Pulmonary artery endothelial cell (primary cell): ENCODE results near the gene ANGPT4. TPM values are rescaled to one million over a fixed set of nuclear protein-coding genes. Genes with fewer than 3 reads are reported as not detected.
A peak's percentile ranks its signal among the peaks of the same experiment; 100 is the strongest.

ENCODE experiments used
- DNase-seq: peaks from one replicate; pipeline ENCODE4 v3.0.0-alpha.2; 2011; ENCODE audit warnings: low read depth, low spot score
- total RNA-seq: library from RNA; depleted of rRNA; stranded (reverse); fragments of >200 nt; gene quantifications from 2 replicates; pipeline ENCODE4 v1.2.3, GENCODE V29; 2014

Gene ANGPT4
- total RNA-seq, 1 donor from 2014 or later = not detected

DNA sequence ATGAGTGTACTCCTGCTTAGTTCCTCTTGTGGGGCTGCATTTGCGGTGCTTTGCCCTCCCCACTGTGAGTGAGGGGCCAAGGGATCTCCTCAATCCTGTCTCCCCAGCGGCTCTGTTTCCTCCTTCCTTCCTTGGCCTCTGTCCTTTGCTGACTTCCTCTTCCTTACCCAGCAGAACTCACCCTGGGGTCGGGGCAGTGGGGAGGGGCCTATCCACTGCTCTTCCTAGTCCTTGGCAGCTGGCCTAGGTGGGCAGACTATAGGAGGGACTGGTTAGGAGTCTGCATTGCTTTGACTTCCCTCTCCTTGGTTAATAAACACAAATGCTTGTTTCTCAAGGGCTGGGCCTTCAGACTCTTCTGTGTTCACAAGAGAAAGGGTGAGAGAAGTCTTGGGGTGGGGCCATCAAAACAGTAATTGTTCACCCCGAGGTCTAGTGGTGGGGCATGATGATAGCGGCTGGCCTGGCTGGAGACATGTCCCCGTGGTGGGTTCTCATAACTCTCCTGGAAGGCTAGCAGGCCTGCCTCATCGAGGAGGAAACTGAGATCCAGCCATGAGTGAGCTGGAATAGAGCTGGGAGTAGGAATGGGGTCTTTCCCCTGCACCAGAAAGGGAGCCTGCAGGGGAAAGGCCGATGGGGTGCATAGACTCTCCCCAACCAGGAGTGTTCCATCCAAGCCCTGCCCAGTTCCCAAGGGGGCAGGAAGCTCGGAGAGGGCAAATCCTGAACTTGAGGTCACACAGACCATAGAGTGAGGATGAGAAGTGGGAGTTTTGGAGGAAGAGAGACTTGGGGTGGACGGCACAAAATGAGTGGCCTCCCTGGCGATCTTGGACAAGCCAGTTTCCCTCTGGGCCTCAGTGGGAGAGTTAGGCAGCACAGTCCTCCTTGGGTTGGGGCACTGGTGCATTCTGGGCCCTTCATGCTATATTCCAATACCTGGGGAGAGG lies 69.9 kb downstream of the ANGPT4 start:
- DNase-seq = no peak

DNA sequence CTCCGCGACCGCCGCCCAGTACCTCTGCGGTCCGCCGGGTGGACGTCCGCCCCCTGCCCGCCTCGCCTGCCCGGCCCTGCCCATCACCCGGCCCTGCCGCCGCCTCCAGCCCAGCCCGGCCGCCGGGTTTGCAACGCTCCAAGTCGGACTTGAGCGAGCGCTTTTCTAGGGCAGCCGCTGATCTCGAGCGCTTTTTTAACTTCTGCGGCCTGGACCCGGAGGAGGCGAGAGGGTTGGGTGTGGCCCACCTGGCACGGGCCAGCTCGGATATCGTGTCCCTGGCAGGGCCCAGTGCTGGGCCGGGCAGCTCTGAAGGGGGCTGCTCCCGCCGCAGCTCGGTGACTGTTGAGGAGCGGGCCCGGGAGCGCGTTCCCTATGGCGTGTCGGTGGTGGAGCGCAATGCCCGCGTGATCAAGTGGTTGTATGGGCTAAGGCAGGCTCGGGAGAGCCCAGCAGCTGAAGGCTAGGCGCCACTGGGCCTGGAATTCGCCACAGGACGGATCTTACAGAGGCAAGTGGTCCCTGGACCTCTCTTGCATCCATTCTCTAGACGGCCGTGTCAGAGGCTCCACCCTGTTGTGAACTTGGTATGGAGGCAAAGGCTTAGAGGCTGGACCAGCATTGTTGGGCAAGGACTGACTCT lies 70.8 kb downstream of the ANGPT4 start:
- no peak for DNase-seq

DNA sequence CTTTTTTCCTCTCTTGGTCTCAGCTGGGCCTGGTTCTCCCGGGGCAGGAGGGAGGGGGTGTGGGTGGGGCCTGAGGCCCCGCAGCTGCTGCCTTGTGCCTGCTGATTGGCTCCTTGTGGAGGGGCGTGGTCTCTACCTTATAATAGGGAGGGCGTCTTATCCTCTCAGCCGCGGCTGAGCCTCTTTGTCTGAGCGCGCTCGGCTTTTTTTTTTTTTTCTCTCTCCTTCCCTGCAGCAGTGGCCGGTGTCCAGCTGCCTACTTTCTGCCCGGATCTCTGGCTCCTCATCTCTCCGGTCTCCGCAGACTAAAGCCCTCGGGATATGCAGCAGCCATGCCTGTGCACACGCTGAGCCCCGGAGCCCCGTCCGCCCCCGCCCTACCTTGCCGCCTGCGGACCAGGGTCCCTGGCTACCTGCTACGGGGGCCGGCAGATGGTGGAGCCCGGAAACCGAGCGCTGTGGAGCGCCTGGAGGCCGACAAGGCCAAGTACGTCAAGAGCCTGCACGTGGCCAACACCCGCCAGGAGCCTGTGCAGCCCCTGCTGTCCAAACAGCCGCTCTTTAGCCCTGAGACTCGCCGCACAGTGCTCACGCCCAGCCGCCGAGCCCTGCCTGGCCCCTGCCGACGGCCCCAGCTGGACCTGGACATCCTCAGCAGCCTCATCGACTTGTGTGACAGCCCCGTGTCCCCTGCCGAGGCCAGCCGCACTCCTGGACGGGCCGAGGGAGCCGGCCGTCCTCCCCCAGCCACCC lies 71.5 kb downstream of the ANGPT4 start:
- peak; percentile 71 for DNase-seq

DNA sequence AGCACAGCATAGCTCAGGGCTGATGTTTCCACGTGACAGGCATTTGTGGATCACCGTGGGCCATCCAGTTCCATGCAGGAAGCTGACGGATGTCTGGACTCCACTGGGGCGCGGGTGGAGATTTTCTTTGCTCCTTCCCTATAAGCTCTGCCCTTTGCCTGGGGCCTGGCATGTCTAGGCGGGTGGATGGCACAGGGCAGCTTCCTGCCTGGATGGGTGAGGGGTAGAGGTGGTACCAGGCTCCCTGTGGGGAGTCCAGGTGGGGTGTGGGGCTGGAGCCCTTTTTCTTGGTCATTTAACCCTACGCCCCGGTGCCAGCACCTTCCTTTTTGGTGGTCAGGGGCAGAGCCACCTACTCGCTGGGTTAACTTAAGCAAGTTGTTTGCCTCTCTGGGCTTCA lies 72.2 kb downstream of the ANGPT4 start:
- no peak for DNase-seq

DNA sequence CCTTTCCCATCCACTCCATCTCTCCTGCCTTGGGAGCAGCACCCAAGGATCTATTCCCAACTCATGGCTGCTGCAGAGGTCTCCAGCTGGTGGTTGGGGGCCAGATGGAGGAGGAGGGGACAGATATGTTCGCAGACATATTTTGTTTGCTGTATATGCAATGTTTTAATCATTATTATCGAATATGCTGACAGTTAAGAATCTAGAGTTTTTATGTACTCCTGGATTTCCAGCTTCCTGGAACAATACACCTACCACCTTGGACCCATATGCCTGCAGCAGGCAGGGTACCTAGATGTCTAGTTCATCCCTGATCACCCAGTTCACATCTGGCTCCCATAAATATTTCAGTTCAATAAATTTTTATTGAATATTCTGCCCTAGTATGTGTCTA lies 73.6 kb downstream of the ANGPT4 start:
- no peak for DNase-seq

DNA sequence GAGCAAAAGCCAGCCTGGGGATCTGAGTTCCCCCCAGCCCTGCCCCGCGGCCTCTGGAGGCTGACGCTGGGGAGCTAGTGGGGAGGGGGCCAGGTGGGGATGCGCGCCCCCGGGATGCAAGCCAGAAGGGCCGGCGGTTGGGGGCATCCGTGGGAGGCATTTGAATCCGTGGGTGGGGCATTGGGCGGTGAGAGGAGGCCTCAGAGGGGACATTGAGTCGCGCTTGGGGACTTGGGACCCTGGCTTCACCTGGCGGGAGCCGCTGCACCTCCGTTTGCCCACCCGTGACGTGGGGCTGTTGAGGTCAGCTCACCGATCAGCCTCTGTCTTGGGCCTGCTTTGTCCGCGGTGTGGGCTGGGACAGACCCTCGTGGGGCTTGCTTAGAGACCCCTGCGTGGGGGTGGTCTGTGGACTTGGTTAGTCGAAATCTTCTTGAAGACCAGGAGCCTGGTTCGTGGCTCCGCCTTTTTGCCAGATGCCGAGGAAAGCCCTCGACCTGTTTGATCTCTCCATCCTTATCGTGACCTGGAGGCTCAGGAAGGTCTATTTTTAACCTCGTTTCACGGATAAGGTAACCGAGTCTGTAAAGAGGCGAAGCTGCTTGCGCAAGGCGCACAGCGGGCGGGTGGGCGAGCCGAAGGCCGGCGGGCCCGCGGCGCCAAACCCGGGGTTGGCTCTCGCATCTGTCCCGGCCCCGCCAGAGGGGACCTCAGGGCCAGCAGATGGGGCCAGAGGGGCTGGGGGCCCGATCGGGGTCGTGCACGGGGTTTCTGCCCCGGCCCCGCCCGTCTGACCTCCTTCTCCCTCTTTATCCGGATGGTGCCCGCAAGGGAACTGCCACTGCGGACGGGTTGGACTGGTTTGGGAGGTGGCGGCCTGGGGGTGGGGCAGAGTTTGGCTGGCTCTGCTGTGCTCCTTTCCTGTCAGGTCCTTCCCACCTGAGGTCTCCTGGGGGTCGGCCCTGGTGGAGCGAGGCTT lies 74.3 kb downstream of the ANGPT4 start:
- no peak for DNase-seq

DNA sequence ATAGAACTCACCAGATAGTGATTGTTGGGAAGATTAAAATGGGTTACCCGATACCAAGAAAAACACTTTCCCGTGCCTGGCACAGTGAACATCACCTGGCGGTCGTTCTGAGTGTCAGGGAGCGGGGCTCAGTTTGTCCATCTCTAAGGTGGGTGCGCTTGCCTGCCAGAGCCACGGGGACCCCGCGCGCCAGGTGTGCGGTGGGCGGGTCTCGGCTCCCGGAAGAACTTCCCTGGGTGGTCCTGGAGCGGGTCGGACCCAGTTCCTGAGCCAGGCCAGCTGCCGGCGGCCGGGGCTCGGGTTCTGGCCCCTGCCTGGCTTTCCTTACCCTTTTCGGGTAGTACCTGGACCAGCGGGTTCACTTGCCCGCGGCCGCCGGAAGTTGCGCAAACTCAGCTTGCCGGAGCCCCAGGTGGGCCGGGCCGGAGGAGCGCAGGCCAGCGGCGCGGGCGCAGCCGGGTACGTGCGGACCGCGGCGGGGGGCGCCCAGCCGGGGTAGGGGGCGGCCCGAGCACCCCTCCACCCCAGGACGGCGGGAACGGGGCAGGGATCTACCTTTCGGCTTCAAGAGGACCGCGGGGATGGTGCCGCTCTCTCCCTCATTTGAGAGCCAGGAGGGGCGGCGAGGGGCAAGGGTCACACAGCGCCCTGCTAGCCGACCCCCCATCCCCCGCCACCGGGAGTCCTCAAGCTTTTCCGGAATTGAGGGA lies 75.1 kb downstream of the ANGPT4 start:
- DNase-seq = no peak

DNA sequence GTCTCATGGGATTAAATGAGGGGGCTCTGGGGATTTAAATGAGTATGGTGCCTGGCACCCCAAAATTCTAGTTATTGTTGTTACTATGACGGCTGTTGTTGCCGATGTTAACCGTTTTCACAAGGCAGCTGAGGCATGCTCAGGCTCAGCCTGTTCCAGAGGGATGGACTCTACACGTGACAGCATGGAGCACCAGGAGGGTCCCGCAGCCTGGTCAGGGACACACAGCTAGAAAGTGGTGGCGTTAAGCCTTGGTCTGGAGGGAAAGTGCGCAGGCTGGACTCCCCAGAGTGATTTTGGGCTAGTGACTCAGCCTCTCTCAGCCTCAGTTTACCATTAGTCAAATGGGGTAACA lies 75.7 kb downstream of the ANGPT4 start:
- no peak for DNase-seq

DNA sequence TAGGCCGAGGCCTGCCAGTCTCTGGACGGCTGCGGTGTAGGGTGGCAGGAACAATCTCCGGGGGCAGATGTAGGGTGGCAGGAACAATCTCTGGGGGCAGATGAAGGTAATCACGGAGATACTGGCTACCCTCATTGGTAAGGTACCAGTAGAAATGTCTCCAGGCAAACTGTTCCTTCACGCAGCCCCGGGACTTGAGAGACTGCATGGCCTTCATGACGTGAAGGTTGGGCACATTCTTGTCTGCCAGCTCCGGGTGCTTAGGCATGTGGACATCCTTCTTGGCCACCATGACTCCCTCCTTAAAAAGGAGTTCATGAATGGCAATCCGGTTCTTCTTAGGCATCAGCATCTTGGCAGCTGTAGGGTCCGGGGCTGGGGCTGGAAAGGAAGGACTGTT lies 76.5 kb downstream of the ANGPT4 start:
- DNase-seq = no peak

DNA sequence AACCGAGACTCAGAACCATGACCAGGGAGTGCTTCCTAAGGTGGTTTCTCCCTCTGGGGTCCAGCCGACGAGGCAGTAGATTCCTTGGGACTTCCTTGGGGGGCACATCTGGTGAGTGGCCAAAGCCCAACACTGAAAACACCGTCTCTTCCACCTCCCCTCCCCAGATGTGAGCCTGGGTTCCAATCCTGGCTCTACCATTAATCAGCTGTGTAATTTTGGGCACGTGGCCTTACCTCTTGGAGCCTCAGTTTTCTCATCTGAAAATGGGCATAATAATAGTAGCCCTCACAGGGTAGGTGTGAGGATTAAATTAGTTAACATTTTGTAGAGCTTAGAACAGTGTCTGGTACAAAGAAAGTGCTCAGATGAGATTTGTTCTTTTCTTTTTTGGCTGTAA lies 77.1 kb downstream of the ANGPT4 start:
- DNase-seq = no peak

DNA sequence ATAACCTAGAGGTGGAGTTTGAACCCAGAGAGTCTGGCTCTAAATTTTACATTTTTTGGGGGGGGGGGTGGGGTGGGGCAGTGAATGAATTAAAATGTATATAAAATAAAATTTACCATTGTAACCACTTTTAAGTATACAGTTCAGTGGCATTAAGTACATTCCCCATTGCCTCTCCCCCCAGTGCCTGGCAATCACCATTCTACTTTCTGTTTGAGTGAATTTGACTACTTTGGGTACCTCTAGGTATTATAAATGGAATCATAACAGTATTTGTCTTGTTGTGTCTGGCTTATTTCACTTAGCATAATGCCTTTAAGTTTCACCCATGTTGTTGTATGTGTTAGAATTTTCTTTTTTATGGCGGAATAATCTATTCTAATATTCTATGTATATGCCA lies 79.9 kb downstream of the ANGPT4 start:
- no peak for DNase-seq

DNA sequence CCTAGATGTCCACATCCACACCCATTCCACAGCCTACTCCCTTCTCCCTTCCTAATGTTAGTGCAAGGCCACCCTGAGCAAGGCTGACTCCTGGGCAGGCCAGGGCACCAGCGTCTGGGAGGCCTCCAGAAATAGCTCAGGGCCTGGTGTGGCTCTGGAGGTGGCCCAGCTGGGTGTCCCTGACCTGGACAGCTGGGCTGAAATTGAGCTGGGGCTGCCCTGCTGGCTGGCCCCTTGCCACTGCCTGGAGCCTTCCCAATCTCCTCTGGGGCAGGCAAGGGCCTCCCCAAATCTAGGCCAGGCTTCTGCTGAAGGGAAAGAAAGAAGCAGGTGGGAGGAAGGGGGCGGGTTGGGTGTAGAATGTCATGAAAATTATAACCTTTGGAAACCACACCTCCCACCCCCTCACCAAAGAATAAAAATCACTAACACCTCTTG lies 80.5 kb downstream of the ANGPT4 start:
- no peak for DNase-seq

DNA sequence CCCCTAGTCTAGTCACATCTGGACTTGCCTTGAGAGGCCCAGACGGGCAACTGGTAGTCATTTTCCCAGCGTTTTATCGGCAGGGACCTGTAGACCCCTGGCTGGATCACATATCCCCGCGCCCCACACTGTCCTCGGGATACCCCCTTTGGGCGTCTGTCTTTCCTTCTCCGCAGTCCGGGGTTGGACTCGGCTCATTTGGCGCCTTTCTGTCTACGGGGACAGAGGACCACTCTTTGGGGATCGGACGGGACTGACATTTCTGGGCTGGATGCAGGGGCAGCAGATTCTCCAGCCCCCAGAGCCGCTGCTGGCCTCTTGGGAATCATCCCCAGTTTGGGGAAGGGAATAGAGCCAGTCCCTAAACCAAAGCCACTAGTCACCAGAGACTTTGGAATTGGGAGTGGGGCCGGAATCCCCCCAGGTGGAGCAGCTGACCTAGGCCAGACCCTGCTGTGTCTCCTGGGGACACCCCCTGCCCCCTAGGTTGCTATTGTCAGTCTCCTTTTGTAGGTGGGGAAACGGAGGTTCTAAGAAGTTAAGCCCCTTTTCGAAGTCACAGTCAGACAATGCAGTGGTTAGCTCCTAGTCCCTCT lies 81.9 kb downstream of the ANGPT4 start:
- DNase-seq = no peak

DNA sequence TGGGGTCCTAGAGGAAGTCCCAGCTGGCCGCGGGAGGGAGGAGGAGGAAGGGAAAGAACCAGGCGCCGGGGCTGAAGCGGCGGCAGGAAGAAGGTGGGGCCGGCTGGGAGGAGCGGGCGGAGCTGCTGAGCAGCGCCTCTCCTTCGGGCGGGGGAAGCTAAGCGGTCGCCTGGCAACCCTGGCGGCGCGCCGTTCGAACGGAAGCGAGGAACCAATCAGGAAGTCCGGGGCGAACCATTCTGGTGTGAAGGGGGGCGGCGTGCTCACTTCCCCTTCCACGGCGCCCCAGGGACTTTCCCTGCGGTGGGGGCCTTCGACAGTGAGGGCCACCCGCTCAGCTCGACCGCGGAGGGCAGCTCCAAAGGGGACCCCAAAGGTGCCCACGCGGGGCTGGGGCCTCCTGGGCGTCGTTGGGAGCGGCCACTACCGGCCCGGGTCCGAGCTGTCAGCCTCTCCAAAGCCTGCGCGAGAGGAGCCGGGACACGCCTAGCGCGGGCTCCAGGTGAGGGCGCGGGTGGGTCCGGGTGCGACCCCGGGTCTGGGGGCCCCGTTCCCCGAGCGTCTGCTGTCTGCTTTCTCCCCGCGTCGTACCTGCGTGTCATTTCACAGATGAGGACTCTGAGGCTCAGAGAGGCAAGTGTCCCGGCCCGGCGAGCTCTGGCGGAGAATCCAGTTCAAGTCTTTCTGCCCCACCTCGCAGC lies 82.5 kb downstream of the ANGPT4 start, which contains the start of gene FAM110A:
TSS of gene FAM110A (plus strand) at position 266 of the 701 bp plus-strand sequence. CDS start 11,090 bp downstream, outside the sequence.
- DNase-seq = peak; percentile 84

DNA sequence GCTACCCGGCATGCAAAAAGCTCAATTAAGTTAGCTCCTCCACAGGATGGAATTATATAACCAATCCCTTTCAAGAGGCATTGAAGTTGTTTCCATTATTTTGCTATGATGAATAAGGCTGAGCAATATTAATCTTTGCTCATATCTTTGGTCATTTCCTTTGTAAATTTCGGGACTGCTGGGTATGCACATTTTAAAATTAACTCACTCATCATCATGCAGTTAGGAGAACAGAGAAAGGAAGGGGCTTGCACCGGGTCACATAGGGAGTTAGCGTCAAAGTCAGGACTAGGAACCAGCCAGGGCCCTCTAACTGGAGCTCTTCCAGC lies 83.0 kb downstream of the ANGPT4 start:
- peak; percentile 11 for DNase-seq

DNA sequence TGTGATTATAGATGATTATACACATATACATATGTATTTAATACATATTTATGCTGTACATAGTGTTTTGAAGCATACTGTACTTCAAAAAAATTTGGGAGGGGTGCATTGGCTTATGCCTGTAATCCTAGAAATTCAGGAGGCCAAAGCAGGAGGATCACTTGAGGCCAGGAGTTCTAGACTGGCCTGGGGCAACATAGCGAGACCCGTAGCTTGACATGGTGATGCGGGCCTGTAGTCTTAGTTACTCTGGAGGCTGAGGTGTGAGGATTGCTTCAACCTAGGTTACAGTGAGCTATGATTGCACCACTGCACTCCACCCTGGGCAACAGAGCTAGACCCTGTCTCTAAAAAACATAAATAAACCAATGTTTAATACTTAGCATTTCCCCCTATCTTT lies 84.2 kb downstream of the ANGPT4 start:
- DNase-seq = no peak

DNA sequence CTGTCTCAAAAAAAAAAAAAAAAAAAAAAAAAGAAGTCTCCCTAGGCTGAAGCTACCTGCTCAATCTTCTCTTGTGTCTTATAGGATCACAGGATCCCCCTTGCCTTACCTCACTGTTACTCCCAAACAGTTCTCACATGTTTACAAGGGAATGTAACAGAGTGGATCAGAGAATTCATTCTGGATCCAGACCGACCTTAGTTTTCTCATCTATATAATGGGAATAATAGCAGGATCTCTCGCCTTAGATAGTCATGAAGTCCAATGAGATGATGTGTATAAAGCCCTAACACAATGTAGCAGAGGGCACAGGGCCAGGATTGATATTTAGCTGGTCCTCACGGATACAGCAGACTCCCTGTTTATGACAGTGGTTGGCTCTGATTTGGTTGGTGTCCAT lies 84.9 kb downstream of the ANGPT4 start:
- DNase-seq = no peak

DNA sequence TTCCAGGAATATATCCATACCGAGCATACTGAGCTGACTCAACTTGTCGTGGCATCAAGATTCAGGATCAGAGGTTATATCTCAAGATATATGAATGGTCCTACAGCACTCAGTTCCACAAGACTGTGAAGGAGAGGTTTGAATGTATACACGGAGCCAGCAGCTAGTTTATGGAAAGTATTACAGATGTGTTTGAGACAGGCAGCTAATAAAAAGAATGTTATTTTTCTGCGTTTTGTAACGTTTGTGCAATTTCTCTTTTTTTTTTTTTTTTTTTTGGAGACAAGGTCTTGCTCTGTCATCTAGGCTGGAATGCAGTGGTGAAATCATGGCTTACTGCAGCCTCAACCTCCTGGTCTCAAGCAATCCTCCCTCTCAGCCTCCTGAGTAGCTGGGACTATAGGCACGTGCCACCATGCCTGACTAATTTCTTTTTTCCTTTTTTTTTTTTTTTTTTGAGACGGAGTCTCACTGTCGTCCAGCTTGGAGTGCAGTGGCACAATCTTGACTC lies 86.1 kb downstream of the ANGPT4 start:
- no peak for DNase-seq

DNA sequence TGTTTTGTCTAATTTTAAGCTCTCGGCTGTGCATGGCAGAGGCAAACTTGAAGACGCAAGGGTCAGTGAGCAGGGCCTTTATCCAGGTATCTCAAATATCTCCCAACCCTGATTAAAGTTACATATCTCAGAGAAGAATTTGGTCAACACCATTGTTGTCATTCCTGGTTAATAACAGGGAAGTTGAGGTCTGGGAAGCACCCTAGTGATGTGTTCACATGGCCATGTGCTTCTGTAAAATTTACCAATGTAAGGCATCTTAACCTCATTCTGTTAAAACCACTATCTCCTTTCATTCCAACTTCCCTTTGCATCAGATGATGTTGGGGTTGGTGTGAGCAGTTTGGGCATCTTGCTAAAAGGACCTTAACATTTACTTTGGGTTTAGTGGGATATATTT lies 86.6 kb downstream of the ANGPT4 start:
- DNase-seq = no peak
